Left renal cortex interstitium (tissue), 4 donors: ENCODE results near the gene CIB2. TPM values are rescaled to one million over a fixed set of nuclear protein-coding genes. Genes with fewer than 3 reads are reported as not detected.

Source experiments
- DNase-seq, 4 donors: peaks; one replicate each; pipeline ENCODE4 v3.0.0-alpha.2; 2013; ENCODE audit warnings: low read depth in 4 of 4, low spot score in 2 of 4, missing footprints in 1 of 4
- polyA plus RNA-seq, 4 donors: library from polyadenylated mRNA; unstranded; fragments of 120-200 nt; gene quantifications; one replicate each; pipeline ENCODE4 v1.2.1, GENCODE V29; 2013; ENCODE audit not compliant: insufficient read length in 4 of 4

Gene CIB2
- polyA plus RNA-seq, 4 donors: 29.6 to 34.2 (median 31.5) TPM

DNA sequence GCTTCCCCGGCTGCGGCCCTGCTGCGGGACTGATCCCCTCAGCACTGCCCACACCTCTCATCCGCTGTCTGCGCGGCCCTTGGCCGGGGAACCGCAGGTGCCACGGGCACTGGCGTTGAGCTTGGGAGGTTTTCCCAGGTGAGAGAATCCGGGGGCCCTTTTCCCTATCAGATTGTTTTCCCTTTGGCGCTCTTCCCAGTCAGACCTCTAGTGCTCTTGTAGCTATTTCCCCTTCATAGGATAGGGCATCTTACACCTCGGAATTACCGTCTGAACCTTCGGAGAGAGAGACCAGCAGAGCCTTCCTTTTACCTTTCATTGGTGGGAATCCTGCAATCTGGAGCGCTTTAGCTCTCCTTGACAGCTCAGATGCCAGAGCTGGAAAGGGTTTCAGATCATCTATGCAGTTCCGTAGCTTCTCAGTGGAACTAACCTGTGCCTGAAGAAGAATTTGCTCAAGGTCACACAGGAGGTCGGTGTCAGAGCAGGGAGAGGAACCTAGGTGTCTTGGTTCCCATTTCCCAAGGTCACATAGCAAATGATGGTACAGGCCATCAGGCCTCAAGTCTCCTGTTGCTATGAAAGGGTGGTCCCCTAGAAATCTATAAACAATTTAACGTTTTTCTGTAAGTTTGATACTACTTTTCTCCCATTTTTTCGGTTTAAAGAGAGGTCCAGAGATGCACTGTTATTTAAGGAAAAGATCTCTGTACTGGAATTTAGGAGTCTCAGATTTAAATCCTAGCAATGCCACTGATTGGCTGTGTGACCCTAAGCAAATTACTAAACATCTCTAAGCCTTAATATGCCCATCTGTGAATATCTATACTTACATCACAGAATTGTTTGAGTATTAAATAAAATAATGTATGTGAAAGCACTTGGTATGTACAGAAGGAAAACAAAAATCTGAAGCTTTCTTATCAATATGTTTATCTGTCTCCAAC is 18.8 kb upstream of the CIB2 start:
- no peak for DNase-seq

DNA sequence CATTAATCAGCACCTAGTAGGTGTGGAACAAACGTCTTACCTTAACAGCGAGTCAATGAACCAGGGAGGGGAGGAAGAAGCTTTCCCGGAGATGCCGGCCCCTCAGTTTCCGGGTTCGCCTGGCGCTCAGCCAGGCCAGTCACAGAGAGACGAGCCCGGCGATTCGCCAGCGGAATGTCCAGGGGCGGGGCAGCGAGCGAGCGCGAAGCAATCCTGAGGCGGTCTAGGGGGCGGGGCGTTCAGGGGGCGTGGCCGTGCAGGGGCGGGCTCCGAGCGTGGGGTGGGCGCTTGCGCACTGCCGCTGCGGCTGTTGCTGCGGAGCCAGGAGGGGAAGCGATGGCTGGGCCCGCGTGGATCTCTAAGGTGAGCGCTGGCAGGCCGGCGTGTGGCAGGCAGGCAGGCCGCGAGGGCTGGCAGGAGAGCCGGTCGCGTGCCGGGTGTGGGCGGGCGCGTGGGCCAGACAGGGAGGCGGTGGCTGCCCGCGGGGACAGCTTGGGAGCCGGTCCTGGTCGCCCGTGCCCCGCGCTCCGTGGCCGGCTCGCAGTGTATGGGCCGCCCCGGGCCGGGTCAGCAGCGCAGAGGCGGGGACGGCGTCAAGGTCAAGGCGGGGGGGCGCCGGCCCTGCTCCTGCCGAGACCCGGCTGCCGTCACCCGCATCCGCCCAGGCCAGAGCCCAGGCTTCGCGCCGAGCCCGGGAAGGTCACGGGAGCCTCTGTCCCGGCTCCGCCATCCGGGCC is 18.0 kb upstream of the CIB2 start, which contains the start of gene IDH3A:
IDH3A (plus strand) TSS at position 295 of the 737 bp plus-strand sequence; CDS start at position 337, 42 bp downstream.
- peak; percentile 91 to 98 (median 96) for DNase-seq

DNA sequence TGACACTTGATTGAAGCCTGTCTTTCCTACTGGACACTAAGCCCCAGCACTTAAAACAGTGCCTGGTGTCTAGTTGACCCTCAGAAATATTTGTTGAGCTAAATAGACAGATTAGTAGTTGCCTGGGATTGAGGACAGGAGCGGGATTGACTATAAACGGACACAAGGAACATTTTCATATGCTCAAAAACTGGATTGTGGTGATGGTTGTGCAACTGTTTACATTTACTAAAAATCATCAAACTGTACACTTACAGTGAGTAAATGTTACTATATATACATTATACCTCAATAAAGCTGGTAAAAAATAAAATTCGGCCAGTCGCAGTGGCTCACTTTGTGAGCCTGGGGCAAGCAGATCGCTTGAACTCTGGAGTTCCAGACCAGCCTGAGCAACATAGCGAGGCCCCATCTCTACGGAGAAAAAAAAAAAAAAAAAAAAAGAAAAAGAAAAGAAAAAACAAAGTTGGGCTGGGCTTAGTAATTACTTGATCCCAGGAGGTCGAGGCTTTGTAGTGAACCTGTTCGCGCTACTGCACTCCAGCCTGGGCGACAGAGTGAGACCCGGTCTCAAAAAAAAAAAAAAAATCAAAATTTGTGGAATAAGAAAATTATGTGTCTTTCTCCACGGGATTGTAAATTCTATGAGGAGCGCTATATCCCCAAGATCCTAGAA is 17.3 kb upstream of the CIB2 start:
- DNase-seq: no peak

DNA sequence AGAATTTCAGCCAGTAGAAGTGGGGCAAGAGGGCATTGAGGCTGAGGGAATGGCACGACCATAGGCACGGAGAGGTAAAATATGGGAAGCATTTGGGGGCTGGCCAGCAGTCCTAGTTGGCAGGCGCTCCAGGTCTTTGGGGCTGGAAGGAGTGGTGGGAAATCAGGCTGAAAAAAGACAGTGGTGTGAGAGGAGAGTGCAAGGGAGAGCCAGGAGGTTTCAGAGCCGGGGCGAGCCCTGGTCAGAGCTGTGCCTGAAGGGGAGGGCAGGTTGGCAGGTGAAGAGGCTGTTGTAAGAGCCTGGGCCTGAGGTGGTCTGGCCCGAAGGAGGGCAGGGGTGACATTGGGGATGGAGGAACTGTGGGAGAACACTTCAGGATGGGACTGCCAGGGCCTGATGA is 16.3 kb upstream of the CIB2 start:
- no peak for DNase-seq

DNA sequence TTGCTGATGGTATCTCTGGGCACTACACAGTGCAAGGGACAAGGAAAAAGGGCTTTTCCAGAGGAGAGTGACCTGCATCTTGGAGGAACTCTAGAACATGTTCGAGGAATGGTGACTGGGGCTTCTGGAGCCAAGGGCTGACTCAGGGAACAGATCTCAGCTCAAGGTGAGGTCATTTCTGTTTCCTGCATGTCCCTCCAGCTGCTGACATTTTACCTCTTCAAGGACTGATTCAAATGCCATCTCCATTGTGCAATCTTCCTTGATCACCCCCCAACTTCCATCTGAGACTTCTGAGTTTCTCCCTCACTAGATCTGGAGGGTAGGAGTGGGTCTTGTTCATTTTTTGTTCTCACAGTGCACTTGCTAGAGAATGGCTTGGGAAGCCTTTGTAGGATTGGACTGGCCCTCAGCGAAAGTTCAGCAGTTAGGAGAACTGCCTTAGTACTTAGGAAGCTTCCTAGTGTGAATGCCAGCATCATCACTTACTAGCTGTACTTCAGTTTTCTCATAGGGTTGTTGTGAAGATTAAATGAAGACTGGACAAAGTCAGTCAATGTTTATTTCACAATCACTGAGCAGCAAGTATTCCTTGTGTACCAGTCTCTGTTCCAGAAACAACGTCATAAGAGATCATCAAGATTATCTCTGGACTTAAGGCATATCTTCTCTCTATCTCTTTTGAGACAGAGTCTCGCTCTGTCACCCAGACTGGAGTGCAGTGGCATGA is 15.3 kb upstream of the CIB2 start:
- no peak for DNase-seq

GRCh38 chr15:78142332-78142731 is 11.1 kb upstream of the CIB2 start:
- DNase-seq: no peak

GRCh38 chr15:78140292-78140691 is 9.0 kb upstream of the CIB2 start:
- no peak for DNase-seq

GRCh38 chr15:78139578-78139977 is 8.3 kb upstream of the CIB2 start:
- DNase-seq: no peak

DNA sequence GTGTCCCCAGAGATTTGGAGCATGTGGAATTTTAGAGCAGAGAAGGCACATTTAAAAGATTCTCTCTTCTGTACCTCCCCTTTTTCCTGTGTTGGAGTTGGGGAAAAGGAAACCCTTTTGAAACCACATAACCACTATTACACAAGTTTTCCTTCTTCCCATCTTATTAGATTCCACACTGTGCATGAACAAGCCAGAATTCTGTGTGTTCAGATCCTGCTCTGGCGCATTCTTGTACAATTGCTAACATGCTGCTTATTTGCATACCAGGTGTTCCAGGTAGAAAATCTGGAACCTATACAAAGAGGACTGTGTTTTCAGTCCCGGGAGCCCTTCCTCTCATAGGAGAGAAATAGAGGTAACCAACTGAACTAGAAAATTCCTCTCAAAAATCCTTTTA is 2.6 kb upstream of the CIB2 start:
- no peak for DNase-seq

GRCh38 chr15:78130466-78131294 is 565 bp downstream of the CIB2 start:
- DNase-seq: no peak

DNA sequence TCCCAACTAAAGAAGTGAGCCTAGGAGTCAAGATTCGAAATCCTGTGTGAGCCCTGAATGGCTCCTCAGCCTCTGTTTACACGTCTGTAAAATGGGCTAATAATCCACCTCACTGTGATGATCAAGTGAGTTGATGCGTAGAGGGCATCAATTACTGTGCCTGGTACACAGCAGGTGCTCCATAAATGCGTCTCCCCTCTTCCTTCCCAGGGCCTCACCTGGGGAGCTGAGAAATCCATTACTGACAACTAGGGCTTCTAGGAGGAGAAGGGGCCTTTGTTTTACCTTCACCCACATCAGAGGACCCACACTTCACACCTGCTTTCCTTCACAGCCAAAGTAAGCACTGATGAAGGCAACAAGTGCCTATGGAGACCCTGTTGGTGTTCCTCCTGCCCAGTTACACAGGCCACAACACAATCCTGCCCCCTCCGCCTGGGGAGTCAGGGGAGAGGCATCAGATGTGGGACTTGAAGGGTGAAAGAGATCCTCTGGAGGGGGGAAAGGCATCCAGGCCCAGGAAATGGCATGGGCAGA is 1.4 kb downstream of the CIB2 start:
- no peak for DNase-seq

DNA sequence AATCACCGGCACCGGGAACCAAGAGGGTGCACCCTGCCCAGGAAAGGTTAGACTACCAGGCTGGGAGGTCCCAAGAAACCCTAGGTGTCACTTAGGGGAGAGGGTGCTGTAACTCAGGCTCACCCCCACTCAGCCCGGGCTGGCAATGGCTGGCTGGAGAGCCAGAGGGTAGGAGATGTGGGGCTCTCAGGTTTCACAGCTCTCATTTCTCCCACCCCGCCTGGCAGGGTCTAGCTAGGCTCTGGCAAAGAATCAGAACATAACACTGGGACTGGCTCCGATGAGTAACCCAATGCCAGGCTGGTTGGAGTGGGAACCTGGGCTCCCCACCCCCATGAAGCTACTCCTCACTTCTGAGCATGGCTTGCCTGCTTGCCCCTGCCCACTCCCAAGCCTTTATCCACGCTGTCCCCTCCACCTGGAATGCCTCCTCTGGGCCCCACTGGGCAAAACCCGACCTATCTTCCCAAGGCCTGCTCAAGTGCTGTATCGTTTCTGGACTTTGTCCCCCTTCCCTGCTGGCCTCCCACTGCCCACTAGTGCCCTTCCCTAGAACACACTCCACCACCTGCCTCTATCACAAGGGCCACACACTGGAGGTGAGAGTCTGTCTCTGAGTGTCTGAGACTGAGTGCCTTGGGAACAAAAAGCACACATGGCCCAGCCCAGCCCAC is 2.0 kb downstream of the CIB2 start:
- no peak for DNase-seq

DNA sequence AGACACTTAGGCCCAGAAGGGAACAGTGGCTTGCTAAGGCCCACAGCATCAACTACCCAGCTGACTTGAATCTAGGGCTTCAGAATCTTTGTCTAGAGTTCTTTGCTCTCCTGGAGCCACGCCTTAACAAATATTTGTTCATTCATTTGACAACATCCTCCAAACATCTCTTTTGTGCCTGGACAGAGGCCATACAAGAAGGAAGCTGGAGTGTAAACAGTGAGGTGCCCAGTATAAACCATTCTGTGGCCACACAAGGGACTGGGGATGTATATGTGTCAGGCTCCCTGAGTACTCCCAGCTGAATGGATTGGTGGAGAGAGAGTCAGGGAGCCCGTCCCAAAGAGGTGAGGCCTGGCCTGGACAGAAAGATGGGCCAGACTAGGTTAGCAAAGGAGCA is 3.4 kb downstream of the CIB2 start:
- no peak for DNase-seq

- DNase-seq: no peak
Measured at GRCh38 chr15:78125267-78125666, 6.0 kb downstream of the CIB2 start.

DNA sequence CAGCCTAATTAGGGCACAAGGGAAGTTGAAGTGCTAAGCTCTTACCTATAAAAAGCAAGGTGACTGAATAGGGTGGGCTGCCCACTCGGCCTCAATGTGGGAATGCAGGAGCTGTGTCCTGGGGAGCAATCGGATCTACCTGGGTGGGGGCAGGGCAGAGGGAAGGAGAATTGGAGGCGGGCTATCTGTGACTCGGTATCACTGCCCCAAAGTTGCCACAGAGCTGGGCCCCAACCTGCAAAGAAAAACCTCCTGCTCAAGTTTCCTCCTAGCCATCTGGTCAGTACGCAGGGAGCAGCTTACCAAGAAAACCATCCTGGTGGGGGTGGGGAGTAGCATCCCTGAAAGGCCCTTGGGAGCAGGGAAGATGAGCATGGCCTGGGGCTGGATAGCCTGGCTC is 10.7 kb downstream of the CIB2 start:
- DNase-seq: no peak

DNA sequence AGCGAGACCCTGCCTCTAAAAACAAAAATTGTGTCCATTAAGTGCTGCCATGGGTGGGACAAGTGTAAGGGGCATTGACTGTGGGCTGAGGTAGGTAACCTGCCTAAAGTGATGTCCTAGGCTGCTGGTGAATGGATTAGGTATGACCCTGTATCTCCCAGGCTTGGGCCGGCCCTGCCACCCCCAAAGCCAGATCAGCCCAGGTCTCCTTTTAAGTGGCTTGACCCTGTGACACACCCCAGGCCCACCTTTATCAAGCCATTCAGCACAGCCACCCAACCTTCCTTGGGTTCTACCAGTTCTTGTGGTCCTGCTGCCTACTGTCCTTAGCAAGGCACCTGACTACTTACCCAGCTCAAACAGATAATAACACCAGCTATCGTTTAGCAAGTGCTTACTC is 18.7 kb downstream of the CIB2 start:
- no peak for DNase-seq

DNA sequence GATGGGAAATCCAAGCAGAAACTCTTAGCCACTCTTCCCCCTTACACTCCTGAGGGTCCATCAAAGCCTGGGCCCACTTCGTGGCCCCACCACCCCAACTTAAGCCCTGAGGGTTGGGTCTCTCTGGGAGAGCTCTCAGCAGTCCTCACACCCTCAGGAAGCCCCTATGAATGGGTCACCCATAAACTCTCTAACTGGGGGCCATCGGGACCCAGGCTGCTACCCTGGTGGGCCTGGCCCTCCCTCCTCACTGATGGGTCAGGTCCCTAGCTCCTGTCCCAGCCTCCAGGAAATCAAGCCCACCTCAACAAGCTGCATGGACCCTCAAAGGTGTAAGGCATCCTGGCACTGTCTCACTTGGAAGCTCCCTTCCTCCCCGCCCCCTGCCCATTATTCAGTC is 19.5 kb downstream of the CIB2 start:
- DNase-seq: no peak

DNA sequence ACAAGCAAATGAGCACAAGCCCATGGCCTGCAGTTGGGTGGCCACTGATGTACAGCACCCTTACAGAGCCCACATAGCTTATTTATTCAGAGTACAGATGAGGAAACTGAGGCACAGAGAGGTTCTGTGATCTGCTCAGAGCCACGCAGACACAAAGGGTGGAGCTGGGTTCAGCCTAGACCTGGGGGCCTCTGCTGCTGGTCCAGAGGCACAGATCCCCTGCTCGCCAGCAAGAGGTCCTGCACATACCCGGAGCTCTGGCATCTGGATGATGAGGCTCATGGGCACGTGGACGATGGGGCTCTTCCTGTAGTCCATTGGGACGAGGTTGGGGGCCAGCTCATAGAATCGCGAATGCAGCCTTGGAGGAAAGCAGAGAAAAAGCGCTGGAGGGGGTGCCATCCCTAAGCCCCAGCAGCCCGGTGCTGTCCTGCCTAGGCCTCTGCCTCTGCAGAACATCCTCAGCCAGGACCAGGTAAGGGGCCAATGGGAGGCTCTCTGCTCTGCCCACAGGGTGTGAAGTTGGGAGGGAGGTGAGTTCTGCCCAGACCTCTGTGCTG is 20.2 kb downstream of the CIB2 start:
- DNase-seq: no peak
